HG02610 (cell line): ENCODE data around the gene LAX1.
"Not testable (repeated sequence)": the region's sequence is repeated elsewhere in the genome, so short reads cannot be mapped to it uniquely, and the experiment has no call there.

Experiments
- ATAC-seq: cut with Tn5 transposase; IDR thresholded peaks from one replicate; pipeline ENCODE4 v1.9.1; 2021; ENCODE audit warnings: mild to moderate bottlenecking, moderate library complexity; ENCODE audit not compliant: unreplicated experiment

LAX1 gene

GRCh38 chr1:203764105-203765028, 616 bp upstream of the LAX1 start:
- ATAC-seq = no peak

GRCh38 chr1:203768256-203768655, 3.3 kb downstream of the LAX1 start:
- no peak for ATAC-seq

- no peak for ATAC-seq
Measured at GRCh38 chr1:203769505-203770343, 4.7 kb downstream of the LAX1 start.

GRCh38 chr1:203771901-203772301, 6.9 kb downstream of the LAX1 start:
- no peak for ATAC-seq

- no peak for ATAC-seq
Measured at GRCh38 chr1:203772836-203773235, 7.9 kb downstream of the LAX1 start.

GRCh38 chr1:203776636-203777035, 11.7 kb downstream of the LAX1 start:
- no peak for ATAC-seq

- no peak for ATAC-seq
Measured at GRCh38 chr1:203777596-203777995, 12.6 kb downstream of the LAX1 start.

- no peak for ATAC-seq
Measured at GRCh38 chr1:203778146-203778545, 13.2 kb downstream of the LAX1 start.

GRCh38 chr1:203778789-203779188, 13.8 kb downstream of the LAX1 start:
- ATAC-seq = no peak

GRCh38 chr1:203781962-203782361, 17.0 kb downstream of the LAX1 start:
- ATAC-seq = no peak

- no peak for ATAC-seq
Measured at GRCh38 chr1:203789966-203790365, 25.0 kb downstream of the LAX1 start.

GRCh38 chr1:203791498-203791897, 26.5 kb downstream of the LAX1 start:
- ATAC-seq = no peak

GRCh38 chr1:203792486-203792885, 27.5 kb downstream of the LAX1 start:
- ATAC-seq = no peak

- not testable (repeated sequence) for ATAC-seq
Measured at GRCh38 chr1:203793561-203793960, 28.6 kb downstream of the LAX1 start.

GRCh38 chr1:203794764-203795440, 29.9 kb downstream of the LAX1 start:
- ATAC-seq = no peak

- peak; percentile 96 for ATAC-seq
Measured at GRCh38 chr1:203795441-203796235, 30.7 kb downstream of the LAX1 start, which contains the start of the genes ZBED6 and ZC3H11A. Gene ZBED6, plus strand, starts transcription at chr1:203795623. Its CDS starts 1,900 bp downstream, at chr1:203797523. Gene ZC3H11A, plus strand, starts transcription at chr1:203795623. Its CDS starts 21,448 bp downstream, at chr1:203817071.

- ATAC-seq = no peak
Measured at GRCh38 chr1:203796236-203796605, 31.2 kb downstream of the LAX1 start.

- no peak for ATAC-seq
Measured at GRCh38 chr1:203797216-203797615, 32.2 kb downstream of the LAX1 start.

- no peak for ATAC-seq
Measured at GRCh38 chr1:203797948-203798655, 33.1 kb downstream of the LAX1 start.

- ATAC-seq = no peak
Measured at GRCh38 chr1:203799157-203799556, 34.2 kb downstream of the LAX1 start.
